H7 (cell line): Measurements from ENCODE around the gene CCDC82. TPM values are rescaled to one million over a fixed set of nuclear protein-coding genes. Genes with fewer than 3 reads are reported as not detected.

ENCODE experiments used
- DNase-seq: peaks from one replicate; pipeline ENCODE4 v3.0.0; 2012
- H3K27me3 ChIP-seq: 2 replicates; pipeline ENCODE4 v1.6.0; 2011; ENCODE audit warnings: mild to moderate bottlenecking, low read length; ENCODE audit not compliant: control insufficient read depth, insufficient read depth
- H3K36me3 ChIP-seq: replicated peaks from 2 replicates; pipeline ENCODE4 v1.5.1; 2011; ENCODE audit warnings: low read length; ENCODE audit not compliant: control insufficient read depth, insufficient read depth
- H3K4me3 ChIP-seq: 2 replicates; pipeline ENCODE4 v1.5.1; 2011; ENCODE audit warnings: low read depth, mild to moderate bottlenecking, control low read depth, low read length, moderate library complexity; ENCODE audit not compliant: insufficient read depth
- total RNA-seq: library from RNA; depleted of rRNA; stranded (reverse); fragments of >200 nt; shearing (Covaris generic); gene quantifications from 2 replicates; pipeline ENCODE4 v1.2.3, GENCODE V29; 2014

CCDC82 gene
- total RNA-seq, 1 experiment from 2014 or later = 7.4 TPM

DNA sequence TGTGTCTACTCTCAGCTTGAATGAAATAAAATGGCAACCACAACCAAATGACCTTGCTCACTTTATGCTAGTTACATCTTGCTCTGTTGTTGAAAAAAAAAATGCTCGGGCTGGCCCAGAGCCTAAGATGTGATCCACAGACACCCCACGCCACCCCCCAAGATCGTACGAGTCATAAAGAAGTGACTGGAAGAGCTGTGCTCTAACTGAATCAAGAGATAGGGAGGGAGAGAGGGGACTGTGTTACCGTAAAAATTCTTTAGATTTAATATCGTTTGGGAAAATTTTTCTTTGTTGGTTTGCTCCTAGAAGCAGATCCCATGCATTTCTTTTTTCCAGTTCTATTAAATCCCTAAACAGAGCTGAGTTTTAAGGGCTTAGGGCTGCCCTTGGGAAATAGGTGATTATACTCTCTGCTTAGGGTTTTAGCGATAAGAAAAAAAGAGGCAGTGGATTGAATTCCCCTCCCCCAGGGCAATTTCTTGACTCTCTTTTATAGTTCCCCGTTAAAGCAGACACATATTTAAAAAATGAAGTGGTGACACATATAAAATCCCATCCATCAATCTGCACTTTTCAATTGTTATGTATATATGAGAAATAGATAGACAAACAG is 61.2 kb downstream of the CCDC82 start:
- no peak overlapping the region for H3K4me3 ChIP-seq
- no peaks in the 10 kb centered on the region for H3K27me3 ChIP-seq

DNA sequence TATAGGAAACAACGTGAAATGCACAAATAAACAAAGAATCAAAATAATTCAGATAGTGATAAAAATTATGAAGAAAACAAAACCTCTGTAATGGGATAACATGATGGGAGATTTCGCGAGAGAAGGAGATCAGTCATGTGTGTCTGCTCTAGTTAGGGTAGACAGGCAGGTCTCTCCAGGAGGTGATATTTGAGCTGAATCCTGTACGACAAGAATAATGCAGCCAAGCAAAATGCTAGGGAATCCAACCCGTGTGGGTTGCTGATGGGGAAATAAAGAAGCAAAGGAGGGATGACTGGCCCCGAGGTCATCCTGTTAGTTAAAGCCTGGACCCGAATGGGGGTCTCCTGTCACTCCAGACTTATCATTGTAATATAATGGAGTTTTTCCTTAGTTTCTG is 62.8 kb downstream of the CCDC82 start:
- no peaks in the 10 kb centered on the region for H3K36me3 ChIP-seq
- no peaks in the 10 kb centered on the region for H3K27me3 ChIP-seq
- no peak for DNase-seq
- no peak overlapping the region for H3K4me3 ChIP-seq

More for the DNA sequence above, 61.2 kb downstream of the CCDC82 start:
- H3K36me3 ChIP-seq = no peaks in the 10 kb centered on the region
- DNase-seq = no peak

- no peak overlapping the region for H3K4me3 ChIP-seq
- H3K36me3 ChIP-seq = no peaks in the 10 kb centered on the region
- no peaks in the 10 kb centered on the region for H3K27me3 ChIP-seq
- no peak for DNase-seq
These were observed 64.8 kb downstream of the CCDC82 start for GRCh38 chr11:96324912-96325311.

DNA sequence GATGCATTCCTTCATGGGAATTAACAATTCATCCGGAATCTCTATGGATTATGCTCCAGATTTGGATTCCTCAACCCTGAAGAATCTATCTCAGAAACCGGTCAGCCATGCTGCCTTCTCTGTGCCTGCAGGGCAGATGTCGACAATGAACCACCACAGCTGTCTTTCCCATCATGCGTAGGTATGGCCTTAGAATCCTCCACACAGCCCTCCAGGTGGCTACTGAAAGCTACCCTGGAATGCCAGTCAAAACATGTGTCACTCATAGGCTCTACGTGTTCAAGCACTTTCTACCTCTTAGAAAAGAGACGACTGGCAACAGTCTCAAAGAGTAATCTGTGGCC is 66.1 kb downstream of the CCDC82 start:
- DNase-seq = no peak
- no peak overlapping the region for H3K4me3 ChIP-seq
- H3K27me3 ChIP-seq = no peaks in the 10 kb centered on the region
- H3K36me3 ChIP-seq = no peaks in the 10 kb centered on the region

DNA sequence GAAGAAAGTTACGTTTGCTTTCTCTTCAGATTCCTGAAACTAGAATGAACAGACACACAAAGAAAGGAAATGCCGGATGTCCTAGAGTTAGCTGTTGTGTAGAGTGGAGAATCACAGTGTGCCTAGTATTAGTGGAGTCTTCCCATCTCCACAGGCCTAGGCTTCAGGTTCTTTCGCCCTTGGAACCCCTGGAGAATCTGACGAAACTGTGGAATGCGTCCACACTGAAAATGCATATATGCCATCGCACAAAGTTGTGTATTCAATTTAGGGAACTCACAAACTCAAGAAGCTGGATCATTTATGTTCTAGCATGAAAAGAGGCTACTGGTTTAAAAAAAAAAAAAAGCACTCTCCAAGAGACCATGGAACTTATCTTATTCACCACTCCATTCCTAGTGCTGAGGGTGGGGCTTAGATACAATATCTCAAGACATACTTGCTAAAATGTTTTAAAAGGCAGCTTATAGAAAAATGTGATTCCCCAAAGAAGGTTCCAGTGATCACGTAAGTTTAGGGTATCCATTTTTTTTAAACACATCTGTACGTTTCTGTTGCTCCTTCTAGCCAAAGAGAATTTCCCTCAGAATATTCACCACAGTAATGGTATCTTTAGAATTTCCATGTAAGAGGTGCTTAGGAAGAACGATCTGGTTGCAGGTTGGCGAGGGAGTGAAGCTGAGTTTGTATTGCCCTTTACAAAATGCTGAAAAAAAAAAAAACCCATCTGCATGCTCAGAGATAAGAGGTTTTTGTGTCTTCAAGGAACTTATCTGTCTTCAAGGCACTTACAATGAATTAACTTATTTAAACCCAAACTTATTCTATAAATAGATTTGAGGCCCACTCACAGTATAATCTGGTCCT is 66.7 kb downstream of the CCDC82 start:
- Histone ChIP-seq H3K27me3 (no peaks in the 10 kb centered on the region), H3K4me3 (no peak overlapping the region), H3K36me3 (no peaks in the 10 kb centered on the region)
- DNase-seq = no peak

- no peaks in the 10 kb centered on the region for H3K27me3 ChIP-seq
- no peaks in the 10 kb centered on the region for H3K36me3 ChIP-seq
- H3K4me3 ChIP-seq = no peak overlapping the region
- DNase-seq = no peak
These were observed 68.6 kb downstream of the CCDC82 start for GRCh38 chr11:96321091-96321490.

DNA sequence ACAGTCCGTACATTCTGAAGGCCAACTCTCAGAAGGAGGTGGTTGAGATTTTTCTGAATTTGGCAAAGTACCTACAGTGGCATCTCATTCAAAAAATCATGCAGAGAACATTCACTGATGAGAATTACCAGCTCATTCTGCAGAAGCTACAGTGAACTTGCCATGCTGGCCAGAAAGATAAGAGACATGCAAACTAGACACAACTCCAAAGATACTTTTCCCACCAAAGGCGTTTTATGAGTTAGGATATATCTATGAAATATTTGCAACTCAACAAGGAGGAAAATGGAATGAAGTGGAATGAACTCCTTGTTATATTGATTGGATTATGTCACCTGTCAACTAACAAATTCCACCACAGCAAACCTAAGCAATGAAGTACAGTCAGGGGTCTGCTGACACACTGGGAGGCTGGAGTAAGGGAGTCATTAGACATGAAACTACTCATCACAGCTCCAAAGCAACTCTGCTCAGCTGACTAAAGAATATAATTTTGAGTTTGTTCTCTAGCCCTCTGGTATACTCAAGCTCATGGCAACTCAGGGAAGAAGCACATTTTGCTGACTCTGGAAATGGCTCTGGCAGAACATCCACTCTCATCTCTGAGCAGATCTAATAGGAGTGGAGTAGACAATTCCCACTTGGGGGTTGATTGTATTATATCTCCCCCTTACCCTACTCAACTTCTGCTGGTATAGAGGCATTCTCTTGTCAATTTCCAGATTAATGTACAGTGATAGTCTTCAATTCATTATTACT is 69.6 kb downstream of the CCDC82 start:
- H3K4me3 ChIP-seq = no peak overlapping the region
- no peaks in the 10 kb centered on the region for H3K27me3 ChIP-seq
- H3K36me3 ChIP-seq = no peaks in the 10 kb centered on the region
- no peak for DNase-seq

DNA sequence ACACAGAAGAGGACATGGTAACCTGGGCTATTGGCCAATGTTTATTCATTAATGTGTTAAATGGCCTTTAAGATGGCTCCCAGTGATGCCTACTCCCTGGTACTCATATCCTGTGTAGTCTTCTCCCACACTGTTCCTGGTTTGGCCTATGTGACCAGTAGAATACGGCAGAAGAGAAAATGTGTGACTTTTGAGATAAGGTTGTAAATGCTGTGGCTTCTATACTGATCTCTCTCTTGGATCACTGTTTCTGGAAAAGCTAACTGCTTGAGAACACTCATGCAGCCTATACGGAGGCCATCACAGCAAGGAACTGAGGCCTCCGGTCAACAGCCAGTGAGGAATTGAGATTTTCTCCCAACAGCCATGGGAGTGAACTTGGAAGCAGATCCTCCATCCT is 70.9 kb downstream of the CCDC82 start:
- H3K27me3 ChIP-seq = no peaks in the 10 kb centered on the region
- no peak for DNase-seq

DNA sequence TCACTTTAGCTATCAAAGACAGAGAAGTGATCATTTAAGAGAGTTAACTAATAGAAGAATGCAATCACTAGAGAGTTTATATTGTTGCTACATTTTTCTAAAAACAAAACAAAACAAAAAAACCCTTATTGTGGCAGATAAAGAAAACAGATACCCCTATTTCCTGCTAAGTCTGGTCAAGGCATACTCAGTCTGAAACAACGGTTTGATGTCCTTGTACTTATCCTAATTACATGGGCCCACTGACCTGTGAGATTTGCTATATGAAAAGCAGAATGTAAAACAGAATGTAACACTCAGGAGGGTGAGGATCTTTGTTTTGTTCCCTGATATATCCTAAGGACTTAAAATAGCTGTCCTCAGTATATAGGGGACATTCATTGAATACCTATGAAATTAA is 71.3 kb downstream of the CCDC82 start:
- H3K27me3 ChIP-seq = no peaks in the 10 kb centered on the region
- DNase-seq = no peak
- H3K4me3 ChIP-seq = no peak overlapping the region
- H3K36me3 ChIP-seq = no peaks in the 10 kb centered on the region

More for the DNA sequence above, 70.9 kb downstream of the CCDC82 start:
- Histone ChIP-seq H3K36me3 (no peaks in the 10 kb centered on the region), H3K4me3 (no peak overlapping the region)

GRCh38 chr11:96317985-96318384 is 71.7 kb downstream of the CCDC82 start:
- Histone ChIP-seq H3K27me3 (no peaks in the 10 kb centered on the region), H3K36me3 (no peaks in the 10 kb centered on the region), H3K4me3 (no peak overlapping the region)
- DNase-seq = no peak

GRCh38 chr11:96317571-96317970 is 72.1 kb downstream of the CCDC82 start:
- Histone ChIP-seq H3K36me3 (no peaks in the 10 kb centered on the region), H3K4me3 (no peak overlapping the region), H3K27me3 (no peaks in the 10 kb centered on the region)
- no peak for DNase-seq

GRCh38 chr11:96316869-96317268 is 72.8 kb downstream of the CCDC82 start:
- H3K36me3 ChIP-seq = no peaks in the 10 kb centered on the region
- no peak overlapping the region for H3K4me3 ChIP-seq
- no peak for DNase-seq
- H3K27me3 ChIP-seq = no peaks in the 10 kb centered on the region

DNA sequence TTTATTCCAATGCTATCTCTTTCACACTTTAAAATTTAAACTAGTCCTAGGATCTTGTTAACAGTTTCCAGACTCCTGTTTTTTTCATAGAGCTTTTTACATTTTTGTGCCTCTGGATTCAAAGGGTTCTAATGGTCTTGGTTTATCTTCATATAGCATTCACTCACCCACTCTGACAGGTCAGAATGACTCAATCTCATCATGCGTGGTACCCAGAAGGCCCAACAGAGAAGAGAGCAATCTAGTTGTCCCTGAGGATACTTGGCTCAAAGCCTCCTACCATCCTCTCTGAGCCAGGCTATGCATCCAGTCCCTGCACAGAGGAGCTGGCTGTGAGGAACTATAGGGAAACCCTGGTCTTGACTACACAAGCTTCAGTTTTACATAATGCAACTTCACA is 74.2 kb downstream of the CCDC82 start:
- Histone ChIP-seq H3K36me3 (no peaks in the 10 kb centered on the region), H3K4me3 (no peak overlapping the region), H3K27me3 (no peaks in the 10 kb centered on the region)
- no peak for DNase-seq

DNA sequence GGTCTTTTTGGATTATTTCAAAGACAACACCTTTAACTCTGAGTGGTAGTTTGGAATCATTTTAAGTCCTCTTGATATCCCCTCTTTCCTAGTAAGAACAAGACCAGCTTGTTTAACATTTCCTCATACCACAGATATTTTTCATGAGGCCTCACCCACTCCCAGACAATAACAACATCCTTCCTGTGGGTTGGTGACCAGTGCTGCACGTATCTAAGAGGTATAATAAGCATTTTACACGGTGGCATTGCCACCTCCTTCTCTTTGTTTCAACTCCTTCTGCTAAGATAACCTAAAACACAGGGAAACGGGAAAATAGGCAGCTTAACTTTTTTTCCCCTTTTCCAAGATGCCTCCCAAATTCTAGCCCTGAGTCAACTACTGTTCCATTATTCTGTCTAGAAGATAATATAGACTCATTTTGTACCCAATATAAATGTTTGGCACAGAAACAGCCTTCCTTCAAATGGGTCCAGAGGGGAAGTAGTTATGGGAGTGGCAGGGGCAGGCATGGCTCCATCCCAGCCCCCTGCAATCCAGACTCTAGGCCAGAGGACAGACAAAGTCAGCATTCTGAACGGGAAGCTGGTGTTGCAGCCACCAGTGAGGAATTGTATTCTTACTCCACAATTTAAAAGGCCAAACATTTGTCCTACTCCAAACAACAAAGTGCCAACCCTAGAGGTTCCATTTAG is 75.2 kb downstream of the CCDC82 start:
- Histone ChIP-seq H3K27me3 (no peaks in the 10 kb centered on the region), H3K36me3 (no peaks in the 10 kb centered on the region), H3K4me3 (no peak overlapping the region)
- DNase-seq = no peak
